Smooth muscle cell (in vitro differentiated cells): ENCODE data around the gene TNIK. TPM values are rescaled to one million over a fixed set of nuclear protein-coding genes. Genes with fewer than 3 reads are reported as not detected.

ENCODE experiments used
- DNase-seq: peaks from one replicate; lab custom pipeline; 2025; ENCODE audit not compliant: unreplicated experiment; lab: John Stamatoyannopoulos, UW
- H2AFZ ChIP-seq: fragments of 200-600 bp; sonication (generic); 2 replicates; pipeline ENCODE4 v1.6.0; 2016; ENCODE audit warnings: antibody characterized with exemption, low read depth, mild to moderate bottlenecking
- H3F3A ChIP-seq: fragments of 200-600 bp; sonication (generic); 2 replicates; pipeline ENCODE4 v1.6.0; 2017; ENCODE audit warnings: antibody characterized with exemption, low read depth
- H3K27ac ChIP-seq: fragments of 200-600 bp; sonication (generic); 2 replicates; pipeline ENCODE4 v1.5.1; 2016; ENCODE audit warnings: low read depth, mild to moderate bottlenecking
- H3K27me3 ChIP-seq: fragments of 200-600 bp; sonication (generic); 2 replicates; pipeline ENCODE4 v1.6.1; 2016; ENCODE audit warnings: low read depth, mild to moderate bottlenecking
- H3K36me3 ChIP-seq: fragments of 200-600 bp; sonication (generic); 2 replicates; pipeline ENCODE4 v1.5.1; 2016; ENCODE audit warnings: low read depth
- H3K4me1 ChIP-seq: fragments of 200-600 bp; sonication (generic); 2 replicates; pipeline ENCODE4 v1.5.1; 2016; ENCODE audit warnings: low read depth
- H3K4me2 ChIP-seq: fragments of 200-600 bp; sonication (generic); 2 replicates; pipeline ENCODE4 v1.6.0; 2016; ENCODE audit warnings: mild to moderate bottlenecking
- H3K4me3 ChIP-seq: fragments of 200-600 bp; sonication (generic); 2 replicates; pipeline ENCODE4 v1.5.1; 2016; ENCODE audit warnings: mild to moderate bottlenecking
- H3K79me2 ChIP-seq: fragments of 200-600 bp; sonication (generic); 2 replicates; pipeline ENCODE4 v1.6.0; 2016; ENCODE audit warnings: low read depth, mild to moderate bottlenecking
- H3K9ac ChIP-seq: fragments of 200-600 bp; sonication (generic); 2 replicates; pipeline ENCODE4 v1.6.0; 2016; ENCODE audit warnings: low read depth
- H3K9me3 ChIP-seq: fragments of 200-600 bp; sonication (generic); replicated peaks from 2 replicates; pipeline ENCODE4 v1.5.1; 2016; ENCODE audit warnings: low read depth
- H4K20me1 ChIP-seq: fragments of 200-600 bp; sonication (generic); 2 replicates; pipeline ENCODE4 v1.6.0; 2016; ENCODE audit warnings: low read depth
- WGBS: methylation state at CpG from one replicate; pipeline ENCODE4 v1.1.7; 2016; ENCODE audit warnings: low lambda C conversion rate; 5-methylcytosine and 5-hydroxymethylcytosine counted together
- polyA plus RNA-seq: library from polyadenylated mRNA; unstranded; fragments of >200 nt; fragmentation: Nextera tagmentation; extraction: Ambion mirVana; gene quantifications from 2 replicates; pipeline ENCODE4 v1.2.1, GENCODE V29; 2016
- total RNA-seq: library from RNA; depleted of rRNA; stranded (reverse); fragments of >200 nt; gene quantifications from 2 replicates; pipeline ENCODE4 v1.2.3, GENCODE V29; 2014
- TF ChIP-seq, protein P1 (sequence below): fragments of 200-600 bp; sonication (generic); IDR thresholded peaks from 2 replicates; pipeline ENCODE4 v1.5.1; 2017; ENCODE audit warnings: borderline replicate concordance, mild to moderate bottlenecking, antibody characterized with exemption; ENCODE audit not compliant: insufficient read depth, poor library complexity, severe bottlenecking

TNIK gene
- total and polyA plus RNA-seq, 2 experiments from 2014 or later: 10.4 to 12.5 TPM

DNA sequence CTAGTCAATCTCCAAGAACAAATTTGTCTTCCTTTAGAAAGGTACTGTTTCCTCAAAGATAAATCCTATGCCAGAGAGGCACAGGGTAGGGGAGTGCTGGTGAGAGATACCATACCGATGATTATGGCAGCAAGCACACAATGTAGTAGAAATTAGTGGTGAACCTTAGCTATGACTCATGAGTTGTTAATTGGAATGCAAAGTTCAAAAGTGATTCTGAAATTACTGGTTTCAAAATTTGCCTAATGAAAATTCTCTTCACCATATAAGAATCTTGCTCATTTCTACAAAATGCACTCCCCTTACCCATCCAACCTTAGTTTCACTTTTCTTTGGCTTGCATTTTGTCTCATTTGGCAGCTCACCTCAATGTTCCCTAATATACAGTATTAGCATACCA, 294.2 kb downstream of the TNIK start:
- H3K36me3 ChIP-seq: peaks cover 7% of the 10 kb centered on the region
- no peaks in the 10 kb centered on the region for H3K9me3 ChIP-seq
- H3K4me1 ChIP-seq: no peaks in the 10 kb centered on the region
- WGBS: 70% methylated on average over 1 of the region's 1 CpG
- no peak for DNase-seq
- no peak overlapping the region for H3K9ac ChIP-seq
- H3K79me2 ChIP-seq: no peaks in the 10 kb centered on the region
- H3K27ac ChIP-seq: no peak overlapping the region
- no peak overlapping the region for H3K4me3 ChIP-seq
- no peak overlapping the region for H3K4me2 ChIP-seq
- TF ChIP-seq, protein P1, sequence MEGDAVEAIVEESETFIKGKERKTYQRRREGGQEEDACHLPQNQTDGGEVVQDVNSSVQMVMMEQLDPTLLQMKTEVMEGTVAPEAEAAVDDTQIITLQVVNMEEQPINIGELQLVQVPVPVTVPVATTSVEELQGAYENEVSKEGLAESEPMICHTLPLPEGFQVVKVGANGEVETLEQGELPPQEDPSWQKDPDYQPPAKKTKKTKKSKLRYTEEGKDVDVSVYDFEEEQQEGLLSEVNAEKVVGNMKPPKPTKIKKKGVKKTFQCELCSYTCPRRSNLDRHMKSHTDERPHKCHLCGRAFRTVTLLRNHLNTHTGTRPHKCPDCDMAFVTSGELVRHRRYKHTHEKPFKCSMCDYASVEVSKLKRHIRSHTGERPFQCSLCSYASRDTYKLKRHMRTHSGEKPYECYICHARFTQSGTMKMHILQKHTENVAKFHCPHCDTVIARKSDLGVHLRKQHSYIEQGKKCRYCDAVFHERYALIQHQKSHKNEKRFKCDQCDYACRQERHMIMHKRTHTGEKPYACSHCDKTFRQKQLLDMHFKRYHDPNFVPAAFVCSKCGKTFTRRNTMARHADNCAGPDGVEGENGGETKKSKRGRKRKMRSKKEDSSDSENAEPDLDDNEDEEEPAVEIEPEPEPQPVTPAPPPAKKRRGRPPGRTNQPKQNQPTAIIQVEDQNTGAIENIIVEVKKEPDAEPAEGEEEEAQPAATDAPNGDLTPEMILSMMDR: no peak
- no peaks in the 10 kb centered on the region for H4K20me1 ChIP-seq
- H3F3A ChIP-seq: no peaks in the 10 kb centered on the region
- no peak overlapping the region for H2AFZ ChIP-seq
- H3K27me3 ChIP-seq: no peaks in the 10 kb centered on the region

DNA sequence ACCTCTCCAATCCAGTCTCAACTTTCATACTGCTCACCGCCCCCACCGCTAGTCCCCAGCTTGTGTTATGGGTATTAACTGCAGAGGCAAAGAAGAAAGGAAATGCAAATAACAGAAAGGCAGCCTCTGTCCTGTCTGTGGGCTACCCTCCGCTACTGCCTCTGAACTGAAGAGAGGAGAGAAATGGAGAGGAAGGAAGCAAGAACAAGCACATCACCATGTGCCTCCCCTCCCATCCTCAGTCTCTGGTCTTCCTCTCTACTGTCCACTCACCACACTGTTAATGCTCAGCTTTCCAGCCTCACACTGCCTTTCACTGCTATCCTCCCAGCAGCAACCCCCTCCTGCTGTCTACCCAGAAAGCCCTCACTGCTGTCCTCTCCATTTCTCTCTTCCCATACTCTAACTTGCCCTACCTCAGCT, 294.7 kb downstream of the TNIK start:
- H3K9me3 ChIP-seq: no peaks in the 10 kb centered on the region
- H3K27ac ChIP-seq: no peak overlapping the region
- no peaks in the 10 kb centered on the region for H3K27me3 ChIP-seq
- H3K79me2 ChIP-seq: no peaks in the 10 kb centered on the region
- TF ChIP-seq, protein P1: no peak
- DNase-seq: no peak
- 84% methylated on average over 3 of the region's 3 CpGs for WGBS
- no peak overlapping the region for H3K4me3 ChIP-seq
- H3F3A ChIP-seq: no peaks in the 10 kb centered on the region
- no peak overlapping the region for H2AFZ ChIP-seq
- no peaks in the 10 kb centered on the region for H3K4me1 ChIP-seq
- no peak overlapping the region for H3K9ac ChIP-seq
- H3K36me3 ChIP-seq: peaks cover 7% of the 10 kb centered on the region
- H3K4me2 ChIP-seq: no peak overlapping the region
- no peaks in the 10 kb centered on the region for H4K20me1 ChIP-seq

DNA sequence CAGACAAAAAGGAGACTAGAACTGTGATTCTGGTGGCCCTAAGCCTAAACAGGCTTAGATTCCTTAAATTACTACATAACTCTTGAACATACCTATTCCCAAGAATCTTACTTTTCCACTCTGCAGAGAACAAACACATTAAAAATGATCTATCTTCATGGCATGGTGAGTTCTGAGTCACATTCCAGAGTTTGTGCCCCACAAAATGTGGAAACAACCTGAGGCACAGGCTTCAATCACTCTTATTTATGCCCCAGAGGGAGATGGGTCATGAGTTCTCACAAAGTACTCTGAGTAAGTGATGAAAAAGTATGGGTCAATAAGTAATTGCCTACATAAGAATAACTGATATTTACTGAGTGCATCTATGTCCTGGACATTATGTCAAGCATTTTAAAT, 296.1 kb downstream of the TNIK start:
- Histone ChIP-seq H4K20me1 (no peaks in the 10 kb centered on the region), H3K9me3 (no peaks in the 10 kb centered on the region), H3K27me3 (no peaks in the 10 kb centered on the region), H3K4me1 (no peaks in the 10 kb centered on the region), H2AFZ (no peak overlapping the region), H3K9ac (no peak overlapping the region), H3K79me2 (no peaks in the 10 kb centered on the region), H3K4me3 (no peak overlapping the region), H3F3A (no peaks in the 10 kb centered on the region), H3K27ac (no peak overlapping the region), H3K4me2 (no peak overlapping the region), H3K36me3 (peaks cover 7% of the 10 kb centered on the region)
- DNase-seq: no peak
- TF ChIP-seq, protein P1: no peak
